H1 (cell line): ENCODE data around the gene BOK. TPM values are rescaled to one million over a fixed set of nuclear protein-coding genes. Genes with fewer than 3 reads are reported as not detected.

Experiments
- CTCF ChIA-PET: fragments of 300-600 bp; sonication (Branson Sonifier 250); formaldehyde crosslinking; loops from one replicate; lab custom pipeline; 2021; ENCODE audit not compliant: partially characterized antibody; lab: Charles Lee
- POLR2A ChIA-PET: fragments of 300-600 bp; sonication (Branson Sonifier 250); formaldehyde crosslinking; loops from one replicate; lab custom pipeline; 2021; ENCODE audit warnings: inconsistent platforms; ENCODE audit not compliant: partially characterized antibody; lab: Charles Lee
- DNase-seq, 2 experiments: peaks; one replicate each; pipeline versions ENCODE4 v3.0.0 to v3.0.0-alpha.2; 2010 to 2022; ENCODE audit warnings: low spot score in 2 of 2, low read depth in 1 of 2, mixed read lengths in 1 of 2
- FAIRE-seq: peaks from 2 replicates; lab custom pipeline; 2011; peaks lifted over from hg19 to GRCh38; lab: Jason Lieb, UNC
- H2AFZ ChIP-seq: 2 replicates; pipeline ENCODE4 v1.8.1; 2012; ENCODE audit warnings: low read length, inconsistent platforms
- H2AK5ac ChIP-seq: 2 replicates; pipeline ENCODE4 v1.6.1; 2013; ENCODE audit warnings: low read depth, low read length
- H2BK120ac ChIP-seq: replicated peaks from 2 replicates; pipeline ENCODE3; 2013; ENCODE audit warnings: low read depth, low read length, inconsistent platforms
- H2BK12ac ChIP-seq: 2 replicates; pipeline ENCODE4 v1.6.1; 2013; ENCODE audit warnings: low read depth, low read length
- H2BK15ac ChIP-seq: 2 replicates; pipeline ENCODE4 v1.6.1; 2013; ENCODE audit warnings: low read length
- H2BK20ac ChIP-seq: 2 replicates; pipeline ENCODE4 v1.6.1; 2013; ENCODE audit warnings: low read length
- H2BK5ac ChIP-seq: 2 replicates; pipeline ENCODE4 v1.6.1; 2013; ENCODE audit warnings: low read depth, low read length
- H3K14ac ChIP-seq: 2 replicates; pipeline ENCODE4 v1.6.1; 2013; ENCODE audit warnings: inconsistent platforms; ENCODE audit not compliant: insufficient read length
- H3K18ac ChIP-seq: 2 replicates; pipeline ENCODE4 v1.6.1; 2013; ENCODE audit warnings: low read length; ENCODE audit errors: extremely low read depth
- H3K23ac ChIP-seq: 2 replicates; pipeline ENCODE4 v1.6.1; 2013; ENCODE audit warnings: inconsistent platforms; ENCODE audit not compliant: insufficient read length
- H3K23me2 ChIP-seq: 2 replicates; pipeline ENCODE4 v1.6.1; 2013; ENCODE audit warnings: low read depth, low read length
- H3K27ac ChIP-seq: 2 replicates; pipeline ENCODE4 v1.6.1; 2011; ENCODE audit warnings: low read depth, low read length, inconsistent platforms
- H3K27me3 ChIP-seq, 4 experiments: replicated peaks in 1 of 4; 1 replicate in 1 of 4; 2 replicates in 3 of 4; pipeline versions ENCODE4 v1.6.1 to v1.8.1; 2011 to 2013; ENCODE audit warnings: low read length in 3 of 4, mild to moderate bottlenecking in 3 of 4, inconsistent platforms in 2 of 4, mixed read lengths in 2 of 4, moderate library complexity in 1 of 4; ENCODE audit not compliant: control insufficient read depth in 3 of 4, insufficient read depth in 3 of 4; ENCODE audit errors: extremely low read depth in 1 of 4
- H3K36me3 ChIP-seq, 4 experiments: 2 replicates each; pipeline versions ENCODE4 v1.6.1 to v1.8.1; 2011 to 2013; ENCODE audit warnings: mild to moderate bottlenecking in 4 of 4, low read length in 3 of 4, moderate library complexity in 2 of 4, control low read depth in 1 of 4, inconsistent platforms in 1 of 4; ENCODE audit not compliant: insufficient read depth in 4 of 4, control insufficient read depth in 2 of 4
- H3K4ac ChIP-seq: replicated peaks from 2 replicates; pipeline ENCODE3; 2013; ENCODE audit warnings: low read length, low read depth, mixed read lengths, inconsistent platforms; ENCODE audit not compliant: insufficient read length
- H3K4me1 ChIP-seq, 4 experiments: replicated peaks in 1 of 4; 1 replicate in 1 of 4; 2 replicates in 3 of 4; pipeline versions ENCODE4 v1.6.1 to v1.8.1; 2011 to 2013; ENCODE audit warnings: low read length in 3 of 4, inconsistent platforms in 2 of 4, mixed read lengths in 1 of 4; ENCODE audit not compliant: insufficient read depth in 4 of 4, control insufficient read depth in 3 of 4
- H3K4me2 ChIP-seq, 2 experiments: 2 replicates each; pipeline versions ENCODE4 v1.6.1 to v1.8.1; 2011 to 2013; ENCODE audit warnings: low read depth in 2 of 2, low read length in 2 of 2, control low read depth in 1 of 2, inconsistent platforms in 1 of 2, mild to moderate bottlenecking in 1 of 2; ENCODE audit not compliant: insufficient read depth in 1 of 2
- H3K4me3 ChIP-seq, 4 experiments: fragments of 200-600, 300-600 bp in 1 of 4; sonication (generic), shearing (Covaris generic), sonication (Bioruptor Twin) in 1 of 4; 2 replicates each; pipeline versions ENCODE4 v1.5.1 to v1.8.1; 2011 to 2016; ENCODE audit warnings: low read length in 4 of 4, low read depth in 3 of 4, control low read depth in 2 of 4, inconsistent platforms in 2 of 4, mild to moderate bottlenecking in 2 of 4, mixed read lengths in 1 of 4, moderate library complexity in 1 of 4; ENCODE audit not compliant: insufficient read depth in 2 of 4; ENCODE audit errors: extremely low read depth in 1 of 4
- H3K56ac ChIP-seq: replicated peaks from 2 replicates; pipeline ENCODE3; 2013; ENCODE audit warnings: low read depth, mild to moderate bottlenecking, mixed read lengths, low read length, inconsistent platforms; ENCODE audit not compliant: insufficient read length
- H3K79me1 ChIP-seq: 2 replicates; pipeline ENCODE4 v1.6.1; 2013; ENCODE audit warnings: low read depth, low read length, control low read depth
- H3K79me2 ChIP-seq, 2 experiments: 2 replicates each; pipeline versions ENCODE4 v1.6.1 to v1.8.1; 2012 to 2013; ENCODE audit warnings: low read length in 2 of 2, mild to moderate bottlenecking in 2 of 2, inconsistent platforms in 1 of 2; ENCODE audit not compliant: insufficient read depth in 2 of 2, control insufficient read depth in 1 of 2
- H3K9ac ChIP-seq, 4 experiments: replicated peaks in 1 of 4; 1 replicate in 1 of 4; 2 replicates in 3 of 4; pipeline versions ENCODE4 v1.6.1 to v1.8.1; 2011 to 2013; ENCODE audit warnings: low read depth in 3 of 4, low read length in 3 of 4, control low read depth in 2 of 4, mild to moderate bottlenecking in 2 of 4, moderate library complexity in 2 of 4, inconsistent platforms in 1 of 4; ENCODE audit errors: extremely low read depth in 1 of 4
- H3K9me3 ChIP-seq, 2 experiments: 2 replicates each; pipeline versions ENCODE4 v1.6.1 to v1.8.1; 2012 to 2013; ENCODE audit warnings: mild to moderate bottlenecking in 2 of 2, moderate library complexity in 2 of 2, control low read depth in 1 of 2, inconsistent platforms in 1 of 2, low read depth in 1 of 2, low read length in 1 of 2, mixed read lengths in 1 of 2; ENCODE audit not compliant: insufficient read depth in 2 of 2
- H4K20me1 ChIP-seq, 2 experiments: replicated peaks in 1 of 2; 2 replicates each; pipeline versions ENCODE3 to v1.8.1; 2011 to 2013; ENCODE audit warnings: inconsistent platforms in 2 of 2, low read length in 2 of 2, mild to moderate bottlenecking in 1 of 2; ENCODE audit not compliant: insufficient read depth in 2 of 2, control insufficient read depth in 1 of 2
- H4K5ac ChIP-seq: 2 replicates; pipeline ENCODE4 v1.6.1; 2013; ENCODE audit warnings: low read length, low read depth, mixed read lengths, inconsistent platforms; ENCODE audit not compliant: insufficient read length
- H4K8ac ChIP-seq: 2 replicates; pipeline ENCODE4 v1.8.0; 2013; ENCODE audit warnings: mild to moderate bottlenecking, moderate library complexity, low read length, inconsistent platforms; ENCODE audit not compliant: insufficient read depth; ENCODE audit errors: extremely low read depth
- H4K91ac ChIP-seq: replicated peaks from 2 replicates; pipeline ENCODE3; 2013; ENCODE audit warnings: low read length, mixed read lengths, inconsistent platforms; ENCODE audit not compliant: insufficient read length
- CHD1 ChIP-seq: IDR thresholded peaks from 2 replicates; pipeline ENCODE4 v1.6.1; 2012; ENCODE audit warnings: low read depth, low read length, improper control_type of control experiment
- EGR1 ChIP-seq: IDR thresholded peaks from 2 replicates; pipeline ENCODE4 v1.6.1; 2011; ENCODE audit warnings: low read depth, low read length, borderline replicate concordance
- FOSL1 ChIP-seq: IDR thresholded peaks from 2 replicates; pipeline ENCODE4 v1.6.1; 2011; ENCODE audit warnings: mild to moderate bottlenecking, low read depth, low read length, moderate library complexity; ENCODE audit not compliant: insufficient read depth
- GABPA ChIP-seq: IDR thresholded peaks from 2 replicates; pipeline ENCODE4 v1.6.1; 2011; ENCODE audit warnings: mild to moderate bottlenecking, low read length, moderate library complexity, borderline replicate concordance; ENCODE audit not compliant: insufficient read depth
- JUND ChIP-seq: IDR thresholded peaks from 2 replicates; pipeline ENCODE4 v1.6.1; 2011; ENCODE audit warnings: mild to moderate bottlenecking, improper control_type of control experiment, low read length
- NANOG ChIP-seq: IDR thresholded peaks from 2 replicates; pipeline ENCODE4 v1.6.1; 2011; ENCODE audit warnings: low read length, low read depth, mild to moderate bottlenecking, inconsistent platforms; ENCODE audit not compliant: insufficient read depth, poor library complexity, severe bottlenecking
- NRF1 ChIP-seq: IDR thresholded peaks from 2 replicates; pipeline ENCODE4 v1.6.1; 2011; ENCODE audit warnings: mild to moderate bottlenecking, low read depth, low read length, improper control_type of control experiment
- RBBP5 ChIP-seq: IDR thresholded peaks from 2 replicates; pipeline ENCODE4 v1.7.1; 2012; ENCODE audit warnings: low read depth, mild to moderate bottlenecking, inconsistent platforms, low read length, moderate library complexity, borderline replicate concordance
- RFX5 ChIP-seq: IDR thresholded peaks from 2 replicates; pipeline ENCODE4 v1.6.1; 2011; ENCODE audit warnings: low read depth, low read length, improper control_type of control experiment, borderline replicate concordance
- TEAD4 ChIP-seq: IDR thresholded peaks from 2 replicates; pipeline ENCODE4 v1.6.1; 2012; ENCODE audit warnings: low read depth, low read length, inconsistent platforms, mixed read lengths
- WGBS, 2 experiments: shearing (Covaris generic) in 1 of 2; methylation state at CpG; one replicate each; pipeline versions ENCODE4 v1.1.6 to v1.1.7; 2013 to 2015; ENCODE audit warnings: low lambda C conversion rate in 2 of 2, mixed read lengths in 2 of 2, inconsistent platforms in 1 of 2, low coverage in 1 of 2, missing lambda C conversion rate in 1 of 2; ENCODE audit not compliant: insufficient replicate concordance in 2 of 2, insufficient coverage in 1 of 2, insufficient read length in 1 of 2; ENCODE audit errors: extremely low coverage in 1 of 2, missing lambda C conversion rate in 1 of 2; 5-methylcytosine and 5-hydroxymethylcytosine counted together
- polyA plus RNA-seq, 7 experiments: library from polyadenylated mRNA; depleted of rRNA in 3 of 7; stranded (reverse) in 5 of 7; unstranded in 2 of 7; fragments of >200 nt in 5 of 7; fragments of 200-250 nt in 2 of 7; gene quantifications; 1 replicate in 5 of 7; 2 replicates in 1 of 7; 4 replicates in 1 of 7; pipeline versions ENCODE4 v1.2.1 to v1.2.3, GENCODE V29; 2011 to 2013; ENCODE audit warnings: missing spikeins in 2 of 7, mixed read lengths in 2 of 7
- total RNA-seq: library from RNA; stranded (reverse); fragmentation: NEBNext Ultra II Directional; extraction: Animal tissue kit (Norgen Biotek cat#: 25700); gene quantifications from 2 replicates; pipeline ENCODE4 v1.2.1, GENCODE V29; 2021
- TF ChIP-seq, protein P1 (sequence below), 3 experiments: IDR thresholded peaks; 1 replicate in 2 of 3; 2 replicates in 1 of 3; pipeline versions ENCODE4 v1.5.1 to v1.6.1; 2011; ENCODE audit warnings: low read length in 3 of 3, mild to moderate bottlenecking in 3 of 3, inconsistent platforms in 2 of 3, low read depth in 1 of 3, moderate library complexity in 1 of 3; ENCODE audit not compliant: insufficient read depth in 1 of 3; ENCODE audit errors: control extremely low read depth in 1 of 3

Gene BOK
- total and polyA plus RNA-seq, 2 of the 8 experiments (the other 6 are each of a cell fraction or from before 2014, with no cell fraction given): 33.7 to 37.6 TPM

DNA sequence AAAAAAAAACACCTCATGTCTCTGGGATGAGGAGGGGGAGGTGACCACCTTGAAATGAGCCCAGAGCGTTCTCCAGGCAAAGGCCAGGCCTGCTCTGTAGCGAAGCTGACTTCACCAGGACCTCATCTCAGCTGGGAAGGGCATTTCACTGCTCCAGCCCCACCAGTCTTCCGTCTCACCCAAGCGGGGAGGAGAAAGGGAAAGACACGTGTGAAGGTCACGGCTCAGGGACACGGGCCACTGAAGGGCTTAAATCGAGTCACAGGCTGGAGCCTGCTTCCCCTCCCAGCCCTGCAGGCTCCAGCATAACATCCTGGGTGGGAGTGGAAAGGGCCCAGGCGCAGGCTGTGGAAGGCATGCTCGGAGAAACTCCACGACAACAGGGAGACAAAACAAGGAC is 60.3 kb downstream of the BOK start:
- H3K4me3 ChIP-seq: no peak overlapping the region
- ChIA-PET POLR2A (interaction anchor here (1.5 to 2.3 kb wide), 2 partner anchors 10 to 19 kb away, joined by 5 to 7 read pairs; partner anchors contain the start of genes ATG4B and THAP4), CTCF (interaction anchor here (1.0 to 1.4 kb wide), 3 partner anchors 12 to 84 kb away, joined by 3 to 4 read pairs (median 3); no protein-coding TSS in a partner anchor)
- 0 out of 2 replicates have a peak overlapping the region, but pooled peaks have one; percentile 81 for H2BK12ac ChIP-seq
- no peak overlapping the region for H4K5ac ChIP-seq
- no peak overlapping the region for H2BK120ac ChIP-seq
- H4K8ac ChIP-seq: peak overlapping the region; percentile 39; the same call in 1 of the 2 replicates
- H3K27me3 ChIP-seq: no peaks in the 10 kb centered on the region
- no peak for DNase-seq
- no peak overlapping the region for H2BK20ac ChIP-seq
- H3K23ac ChIP-seq: no peak overlapping the region
- no peak overlapping the region for H3K4me2 ChIP-seq
- peak overlapping the region; percentile 39; the same call in 1 of the 2 replicates for H2AK5ac ChIP-seq
- no peaks in the 10 kb centered on the region for H3K9me3 ChIP-seq
- H3K14ac ChIP-seq: no peak overlapping the region
- peaks cover 0 to 6% of the 10 kb centered on the region in 2 experiments for H4K20me1 ChIP-seq
- no peak for FAIRE-seq
- no peak overlapping the region for H2BK15ac ChIP-seq
- no peak overlapping the region for H2AFZ ChIP-seq
- H3K36me3 ChIP-seq: no peaks in the 10 kb centered on the region
- no peak overlapping the region for H3K9ac ChIP-seq
- no peak overlapping the region for H3K56ac ChIP-seq
- peaks cover 2 to 25% of the 10 kb centered on the region in 2 experiments; a peak in 2 of 4 replicates for H3K79me2 ChIP-seq
- no peak overlapping the region for H4K91ac ChIP-seq
- H2BK5ac ChIP-seq: peak overlapping the region; percentile 18; the same call in 1 of the 2 replicates
- peaks cover 12% of the 10 kb centered on the region for H3K79me1 ChIP-seq
- peaks cover 0 to 6% (median 2%) of the 10 kb centered on the region in 4 experiments; a peak in 5 of 7 replicates for H3K4me1 ChIP-seq
- peaks cover 4% of the 10 kb centered on the region; the same call in 1 of the 2 replicates for H3K23me2 ChIP-seq
- H3K27ac ChIP-seq: no peak overlapping the region
- H3K4ac ChIP-seq: no peak overlapping the region
- 86% methylated on average over 6 of the region's 11 CpGs; no CpG with 5 or more reads in 1 of the 2 experiments for WGBS, 2 experiments
- no peak overlapping the region for H3K18ac ChIP-seq
- no peak for TF ChIP-seq RBBP5
- no peak for TF ChIP-seq FOSL1
- no peak for TF ChIP-seq EGR1
- no peak for TF ChIP-seq NANOG
- no peak for TF ChIP-seq TEAD4
- TF ChIP-seq GABPA: no peak
- TF ChIP-seq JUND: no peak
- TF ChIP-seq, protein P1, sequence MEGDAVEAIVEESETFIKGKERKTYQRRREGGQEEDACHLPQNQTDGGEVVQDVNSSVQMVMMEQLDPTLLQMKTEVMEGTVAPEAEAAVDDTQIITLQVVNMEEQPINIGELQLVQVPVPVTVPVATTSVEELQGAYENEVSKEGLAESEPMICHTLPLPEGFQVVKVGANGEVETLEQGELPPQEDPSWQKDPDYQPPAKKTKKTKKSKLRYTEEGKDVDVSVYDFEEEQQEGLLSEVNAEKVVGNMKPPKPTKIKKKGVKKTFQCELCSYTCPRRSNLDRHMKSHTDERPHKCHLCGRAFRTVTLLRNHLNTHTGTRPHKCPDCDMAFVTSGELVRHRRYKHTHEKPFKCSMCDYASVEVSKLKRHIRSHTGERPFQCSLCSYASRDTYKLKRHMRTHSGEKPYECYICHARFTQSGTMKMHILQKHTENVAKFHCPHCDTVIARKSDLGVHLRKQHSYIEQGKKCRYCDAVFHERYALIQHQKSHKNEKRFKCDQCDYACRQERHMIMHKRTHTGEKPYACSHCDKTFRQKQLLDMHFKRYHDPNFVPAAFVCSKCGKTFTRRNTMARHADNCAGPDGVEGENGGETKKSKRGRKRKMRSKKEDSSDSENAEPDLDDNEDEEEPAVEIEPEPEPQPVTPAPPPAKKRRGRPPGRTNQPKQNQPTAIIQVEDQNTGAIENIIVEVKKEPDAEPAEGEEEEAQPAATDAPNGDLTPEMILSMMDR (IDR thresholded peaks at IDR 0.05; ENCODE audit: control extremely low read depth in 1 of 3, insufficient read depth in 1 of 3, low read depth in 1 of 3, low read length in 3 of 3): no peak
- no peak for TF ChIP-seq CHD1
- TF ChIP-seq RFX5: no peak
- no peak for TF ChIP-seq NRF1
